Astrocyte (in vitro differentiated cells and primary cell): Measurements from ENCODE around the gene PPP1R15A. TPM values are rescaled to one million over a fixed set of nuclear protein-coding genes. Genes with fewer than 3 reads are reported as not detected.

ENCODE experiments used
- DNase-seq: peaks from one replicate; pipeline ENCODE4 v3.0.0-alpha.2; 2010; ENCODE audit warnings: low read depth
- FAIRE-seq: peaks from 2 replicates; lab custom pipeline; 2011; peaks lifted over from hg19 to GRCh38; lab: Jason Lieb, UNC
- H2AFZ ChIP-seq: 2 replicates; pipeline ENCODE4 v1.6.0; 2012; ENCODE audit warnings: low read depth, low read length, inconsistent platforms
- H3K27ac ChIP-seq: 2 replicates; pipeline ENCODE4 v1.5.1; 2011; ENCODE audit warnings: low read depth, low read length, inconsistent platforms
- H3K27me3 ChIP-seq: 2 replicates; pipeline ENCODE4 v1.6.0; 2011; ENCODE audit warnings: low read length, inconsistent platforms; ENCODE audit not compliant: insufficient read depth
- H3K36me3 ChIP-seq: 2 replicates; pipeline ENCODE4 v1.5.1; 2011; ENCODE audit warnings: low read length, inconsistent platforms; ENCODE audit not compliant: insufficient read depth
- H3K4me1 ChIP-seq: 2 replicates; pipeline ENCODE4 v1.5.1; 2011; ENCODE audit warnings: low read length, inconsistent platforms; ENCODE audit not compliant: insufficient read depth
- H3K4me2 ChIP-seq: 2 replicates; pipeline ENCODE4 v1.6.0; 2012; ENCODE audit warnings: low read length, inconsistent platforms
- H3K4me3 ChIP-seq: 2 replicates; pipeline ENCODE4 v1.5.1; 2011; ENCODE audit warnings: low read depth, mild to moderate bottlenecking, low read length, inconsistent platforms; ENCODE audit not compliant: insufficient read depth
- H3K79me2 ChIP-seq: 2 replicates; pipeline ENCODE4 v1.6.0; 2012; ENCODE audit warnings: mild to moderate bottlenecking, low read length, inconsistent platforms; ENCODE audit not compliant: insufficient read depth
- H3K9ac ChIP-seq: 2 replicates; pipeline ENCODE4 v1.6.0; 2012; ENCODE audit warnings: mild to moderate bottlenecking, low read length, inconsistent platforms
- H3K9me3 ChIP-seq: 2 replicates; pipeline ENCODE4 v1.5.1; 2012; ENCODE audit warnings: low read depth, mild to moderate bottlenecking, low read length, inconsistent platforms; ENCODE audit not compliant: insufficient read depth
- H4K20me1 ChIP-seq: 2 replicates; pipeline ENCODE4 v1.6.0; 2012; ENCODE audit warnings: low read length, inconsistent platforms; ENCODE audit not compliant: insufficient read depth
- H3K27ac Mint-ChIP-seq: one replicate; pipeline ENCODE4 v1.8.0; 2021; ENCODE audit warnings: mild to moderate bottlenecking, mixed read lengths; ENCODE audit not compliant: unreplicated experiment
- H3K27me3 Mint-ChIP-seq: one replicate; pipeline ENCODE4 v1.8.0; 2021; ENCODE audit warnings: low read depth, mixed read lengths; ENCODE audit not compliant: unreplicated experiment
- H3K36me3 Mint-ChIP-seq: one replicate; pipeline ENCODE4 v1.8.0; 2021; ENCODE audit warnings: low read depth, mixed read lengths; ENCODE audit not compliant: unreplicated experiment
- H3K4me1 Mint-ChIP-seq: one replicate; pipeline ENCODE4 v1.8.0; 2021; ENCODE audit warnings: low read depth, mixed read lengths; ENCODE audit not compliant: unreplicated experiment
- H3K4me3 Mint-ChIP-seq: one replicate; pipeline ENCODE4 v1.8.0; 2021; ENCODE audit warnings: mild to moderate bottlenecking, moderate library complexity, mixed read lengths; ENCODE audit not compliant: unreplicated experiment
- H3K9me3 Mint-ChIP-seq: one replicate; pipeline ENCODE4 v1.8.0; 2021; ENCODE audit warnings: mild to moderate bottlenecking, mixed read lengths; ENCODE audit not compliant: unreplicated experiment
- CTCF ChIP-seq: IDR thresholded peaks from 2 replicates; pipeline ENCODE4 v1.5.1; 2011; ENCODE audit warnings: low read depth, mild to moderate bottlenecking, inconsistent platforms, low read length, moderate library complexity; ENCODE audit not compliant: insufficient read depth
- EZH2 ChIP-seq: IDR thresholded peaks from 2 replicates; pipeline ENCODE4 v1.6.1; 2012; ENCODE audit warnings: mild to moderate bottlenecking, low read length, inconsistent platforms; ENCODE audit not compliant: insufficient read depth
- total RNA-seq: library from RNA; stranded (reverse); gene quantifications from 2 replicates; pipeline ENCODE4 v1.2.1, GENCODE V29; 2021

PPP1R15A gene
- total RNA-seq, 1 donor from 2014 or later = 53.2 TPM

GRCh38 chr19:48920949-48921348 lies 48.7 kb downstream of the PPP1R15A start:
- peaks cover 9% of the 10 kb centered on the region for H3K4me1 ChIP-seq
- H3K36me3 Mint-ChIP-seq = peaks cover 11% of the 10 kb centered on the region
- no peak overlapping the region for H3K4me2 ChIP-seq
- H3K9me3 ChIP-seq = no peaks in the 10 kb centered on the region
- H3K9me3 Mint-ChIP-seq = no peaks in the 10 kb centered on the region
- H2AFZ ChIP-seq = no peak overlapping the region
- no peak overlapping the region for H3K4me3 Mint-ChIP-seq
- peaks cover 5% of the 10 kb centered on the region for H3K36me3 ChIP-seq
- no peaks in the 10 kb centered on the region for H3K79me2 ChIP-seq
- no peaks in the 10 kb centered on the region for H3K27me3 Mint-ChIP-seq
- H3K4me1 Mint-ChIP-seq = peaks cover 2% of the 10 kb centered on the region
- FAIRE-seq (no peak), DNase-seq (no peak)
- no peak overlapping the region for H3K9ac ChIP-seq
- no peaks in the 10 kb centered on the region for H3K27me3 ChIP-seq
- H3K27ac ChIP-seq = no peak overlapping the region
- no peak overlapping the region for H3K4me3 ChIP-seq
- no peak overlapping the region for H3K27ac Mint-ChIP-seq
- TF ChIP-seq CTCF = no peak
- H4K20me1 ChIP-seq = no peaks in the 10 kb centered on the region

DNA sequence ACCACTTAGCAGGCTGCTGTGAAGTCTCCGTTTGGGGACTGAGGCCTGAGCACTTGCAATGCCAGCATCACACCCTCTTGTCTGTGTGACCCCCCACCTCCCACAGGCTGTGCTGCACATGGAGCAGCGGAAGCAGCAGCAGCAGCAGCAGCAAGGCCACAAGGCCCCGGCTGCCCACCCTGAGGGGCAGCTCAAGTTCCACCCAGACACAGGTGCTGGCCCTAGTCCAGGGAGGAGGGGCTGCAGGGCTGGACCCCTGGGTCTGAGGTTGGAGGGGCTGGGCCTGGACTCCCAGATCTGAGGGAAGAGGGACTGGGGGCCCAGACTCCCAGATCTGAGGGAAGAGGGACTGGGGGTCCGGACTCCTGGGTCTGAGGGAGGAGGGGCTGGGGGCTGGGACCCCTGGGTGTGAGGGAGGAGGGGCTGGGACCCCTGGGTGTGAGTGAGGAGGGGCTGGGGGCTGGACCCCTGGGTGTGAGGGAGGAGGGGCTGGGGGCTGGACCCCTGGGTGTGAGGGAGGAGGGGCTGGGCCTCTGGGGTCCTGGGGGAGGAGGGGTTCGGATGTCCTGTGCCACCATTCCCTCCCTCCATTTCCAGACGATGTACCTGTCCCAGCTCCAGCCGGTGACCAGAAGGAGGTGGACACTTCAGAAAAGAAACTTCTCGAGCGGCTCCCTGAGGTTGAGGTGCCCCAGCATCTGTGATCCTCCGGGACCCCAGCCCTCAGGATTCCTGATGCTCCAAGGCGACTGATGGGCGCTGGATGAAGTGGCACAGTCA lies 49.7 kb downstream of the PPP1R15A start:
- Histone ChIP-seq H3K4me3 (no peak overlapping the region), H3K27ac (no peak overlapping the region), H4K20me1 (no peaks in the 10 kb centered on the region), H3K36me3 (peaks cover 3% of the 10 kb centered on the region), H3K9me3 (no peaks in the 10 kb centered on the region), H2AFZ (no peak overlapping the region), H3K4me2 (no peak overlapping the region), H3K9ac (no peak overlapping the region), H3K27me3 (no peaks in the 10 kb centered on the region), H3K79me2 (no peaks in the 10 kb centered on the region), H3K4me1 (peaks cover 18% of the 10 kb centered on the region)
- DNase-seq (no peak), FAIRE-seq (no peak)
- no peak overlapping the region for H3K4me3 Mint-ChIP-seq
- H3K4me1 Mint-ChIP-seq = peaks cover 2% of the 10 kb centered on the region
- peaks cover 11% of the 10 kb centered on the region for H3K36me3 Mint-ChIP-seq
- no peaks in the 10 kb centered on the region for H3K9me3 Mint-ChIP-seq
- no peak for TF ChIP-seq CTCF
- TF ChIP-seq EZH2 = no peak
- H3K27ac Mint-ChIP-seq = no peak overlapping the region
- no peaks in the 10 kb centered on the region for H3K27me3 Mint-ChIP-seq
